PC-3 (cell line): ENCODE results near the gene BRINP2. TPM values are rescaled to one million over a fixed set of nuclear protein-coding genes. Genes with fewer than 3 reads are reported as not detected.

ENCODE experiments used
- ATAC-seq: fragments of 200-7000 bp; cut with Tn5 transposase; 2 replicates; pipeline ENCODE4 v1.9.1; 2020; ENCODE audit warnings: mild to moderate bottlenecking, moderate library complexity
- BruUV-seq: library from RNA; stranded (reverse); fragments of 400-500 nt; replicated peaks from 2 replicates; lab custom pipeline; 2021; lab: Mats Ljungman, UMichigan
- CTCF ChIA-PET: fragments of 300-600 bp; sonication (Branson Sonifier 250); formaldehyde crosslinking; loops from one replicate; lab custom pipeline; 2022; ENCODE audit warnings: antibody characterized with exemption; lab: Charles Lee
- POLR2A ChIA-PET: fragments of 300-600 bp; sonication (Branson Sonifier 250); formaldehyde crosslinking; loops from one replicate; lab custom pipeline; 2022; ENCODE audit warnings: antibody characterized with exemption; ENCODE audit not compliant: unreplicated experiment; lab: Charles Lee
- DNase-seq: peaks from one replicate; pipeline ENCODE4 v3.0.0-alpha.2; 2015
- H2AFZ ChIP-seq: fragments of 300-600 bp; sonication (generic); 2 replicates; pipeline ENCODE4 v1.6.0; 2016; ENCODE audit warnings: antibody characterized with exemption, low read length
- H3F3A ChIP-seq: fragments of 300-600 bp; sonication (generic); one replicate; pipeline ENCODE4 v1.6.0; 2017; ENCODE audit warnings: antibody characterized with exemption, low read length, control low read depth, mild to moderate bottlenecking; ENCODE audit not compliant: unreplicated experiment
- H3K27ac ChIP-seq: fragments of 300-600 bp; sonication (generic); 2 replicates; pipeline ENCODE4 v1.5.1; 2016; ENCODE audit warnings: mild to moderate bottlenecking, low read length
- H3K27me3 ChIP-seq: fragments of 300-600 bp; sonication (generic); 2 replicates; pipeline ENCODE4 v1.6.1; 2016; ENCODE audit warnings: low read length, mixed read lengths
- H3K36me3 ChIP-seq: fragments of 300-600 bp; sonication (generic); 2 replicates; pipeline ENCODE4 v1.6.1; 2016; ENCODE audit warnings: low read depth, mixed run types, low read length, mixed read lengths
- H3K4me1 ChIP-seq: fragments of 300-600 bp; sonication (generic); 2 replicates; pipeline ENCODE4 v1.5.1; 2016; ENCODE audit warnings: low read length; ENCODE audit not compliant: insufficient read depth
- H3K4me2 ChIP-seq: fragments of 300-600 bp; sonication (generic); 2 replicates; pipeline ENCODE4 v1.6.0; 2016; ENCODE audit warnings: low read length
- H3K4me3 ChIP-seq: fragments of 300-600 bp; sonication (generic); 2 replicates; pipeline ENCODE4 v1.5.1; 2016; ENCODE audit warnings: mild to moderate bottlenecking, low read length, mixed read lengths
- H3K79me2 ChIP-seq: fragments of 300-600 bp; sonication (generic); 2 replicates; pipeline ENCODE4 v1.6.1; 2017; ENCODE audit warnings: low read length, mixed read lengths
- H3K9ac ChIP-seq: fragments of 300-600 bp; sonication (generic); 2 replicates; pipeline ENCODE4 v1.6.0; 2016; ENCODE audit warnings: mild to moderate bottlenecking, low read length
- H3K9me2 ChIP-seq: fragments of 300-600 bp; sonication (generic); replicated peaks from 2 replicates; pipeline ENCODE4 v1.6.1; 2016; ENCODE audit warnings: mixed run types, low read length, mixed read lengths
- H3K9me3 ChIP-seq: fragments of 300-600 bp; sonication (generic); 2 replicates; pipeline ENCODE4 v1.6.1; 2016; ENCODE audit warnings: low read length, mixed read lengths
- H4K20me1 ChIP-seq: fragments of 300-600 bp; sonication (generic); 2 replicates; pipeline ENCODE4 v1.6.1; 2016; ENCODE audit warnings: low read length, mixed read lengths
- EZH2 ChIP-seq: fragments of 300-600 bp; sonication (generic); IDR thresholded peaks from one replicate; pipeline ENCODE4 v1.6.1; 2017; ENCODE audit warnings: antibody characterized with exemption, mild to moderate bottlenecking, low read length; ENCODE audit not compliant: unreplicated experiment
- EZH2phosphoT487 ChIP-seq: fragments of 300-600 bp; sonication (generic); IDR thresholded peaks from 2 replicates; pipeline ENCODE4 v1.6.1; 2018; ENCODE audit warnings: mild to moderate bottlenecking, antibody characterized with exemption, low read length, borderline replicate concordance
- intact Hi-C: fragments of 100-400 bp; cut with micrococcal nuclease; formaldehyde crosslinking; loops from 2 replicates; pipeline ENCODE4 v1.9.0; 2023
- total RNA-seq: library from RNA; depleted of rRNA; stranded (reverse); fragments of >200 nt; gene quantifications from 2 replicates; pipeline ENCODE4 v1.2.3, GENCODE V29; 2014
- TF ChIP-seq, protein P1 (sequence below): fragments of 300-600 bp; sonication (generic); conservative IDR thresholded peaks from 2 replicates; pipeline ENCODE4 v1.5.1; 2017; ENCODE audit warnings: antibody characterized with exemption, low read depth, mild to moderate bottlenecking, low read length

Gene BRINP2
- total RNA-seq, 1 experiment from 2014 or later: 2.6 TPM

DNA sequence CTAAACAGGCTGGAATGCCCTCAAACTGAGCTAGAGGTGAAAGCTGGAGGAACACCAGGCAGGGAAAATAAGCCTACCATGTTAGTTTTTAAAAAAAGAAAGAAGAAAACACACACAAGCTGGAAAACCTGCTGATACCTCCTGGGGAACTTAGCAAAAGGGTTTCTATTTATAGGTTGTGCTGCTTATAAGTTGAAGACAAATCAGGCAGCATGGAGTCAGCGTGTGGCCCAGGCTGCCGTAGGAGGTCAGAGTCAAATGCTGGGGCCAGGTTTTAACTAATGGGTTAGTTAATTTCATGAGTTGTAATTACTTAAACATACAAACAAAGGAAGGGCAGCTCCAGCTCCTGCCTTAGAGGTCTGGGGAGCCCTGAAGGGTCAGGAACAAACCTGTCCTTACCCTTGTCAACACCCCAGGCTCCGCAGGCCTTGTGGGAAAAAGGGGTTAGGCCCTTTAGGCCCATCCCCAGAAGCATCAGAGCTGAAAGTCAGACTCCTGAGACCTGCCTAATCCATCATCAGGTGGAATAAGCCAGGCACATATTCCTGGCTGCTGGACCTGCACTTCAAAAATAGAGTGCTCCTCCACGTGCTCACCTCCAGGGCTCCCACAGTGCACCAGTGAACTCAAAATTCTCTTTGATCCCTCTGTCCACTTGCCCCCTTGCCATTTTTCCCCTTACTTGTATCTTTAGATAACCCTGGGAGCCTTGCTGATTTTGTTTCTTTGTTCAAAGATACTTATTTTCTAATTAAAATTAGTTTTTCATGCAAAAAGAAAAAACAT lies 59.7 kb downstream of the BRINP2 start:
- DNase-seq (no peak), ATAC-seq (no peak)
- Histone ChIP-seq H3K4me2 (no peak overlapping the region), H3K27ac (no peak overlapping the region), H3K4me3 (no peak overlapping the region), H3K9me3 (no peaks in the 10 kb centered on the region), H3K27me3 (no peaks in the 10 kb centered on the region), H3K79me2 (no peaks in the 10 kb centered on the region), H3F3A (no peaks in the 10 kb centered on the region), H3K4me1 (peaks cover 10% of the 10 kb centered on the region), H3K9me2 (no peaks in the 10 kb centered on the region), H2AFZ (no peak overlapping the region), H3K36me3 (no peaks in the 10 kb centered on the region), H4K20me1 (no peaks in the 10 kb centered on the region), H3K9ac (no peak overlapping the region)
- intact Hi-C loops: loop anchor here (5.0 kb wide), 1 partner anchor 43 kb away; no protein-coding TSS in a partner anchor
- POLR2A ChIA-PET: no interaction called here
- BruUV-seq: no TSS peak
- CTCF ChIA-PET: no interaction called here
- no peak for TF ChIP-seq EZH2
- no peak for TF ChIP-seq EZH2phosphoT487
- TF ChIP-seq, protein P1, sequence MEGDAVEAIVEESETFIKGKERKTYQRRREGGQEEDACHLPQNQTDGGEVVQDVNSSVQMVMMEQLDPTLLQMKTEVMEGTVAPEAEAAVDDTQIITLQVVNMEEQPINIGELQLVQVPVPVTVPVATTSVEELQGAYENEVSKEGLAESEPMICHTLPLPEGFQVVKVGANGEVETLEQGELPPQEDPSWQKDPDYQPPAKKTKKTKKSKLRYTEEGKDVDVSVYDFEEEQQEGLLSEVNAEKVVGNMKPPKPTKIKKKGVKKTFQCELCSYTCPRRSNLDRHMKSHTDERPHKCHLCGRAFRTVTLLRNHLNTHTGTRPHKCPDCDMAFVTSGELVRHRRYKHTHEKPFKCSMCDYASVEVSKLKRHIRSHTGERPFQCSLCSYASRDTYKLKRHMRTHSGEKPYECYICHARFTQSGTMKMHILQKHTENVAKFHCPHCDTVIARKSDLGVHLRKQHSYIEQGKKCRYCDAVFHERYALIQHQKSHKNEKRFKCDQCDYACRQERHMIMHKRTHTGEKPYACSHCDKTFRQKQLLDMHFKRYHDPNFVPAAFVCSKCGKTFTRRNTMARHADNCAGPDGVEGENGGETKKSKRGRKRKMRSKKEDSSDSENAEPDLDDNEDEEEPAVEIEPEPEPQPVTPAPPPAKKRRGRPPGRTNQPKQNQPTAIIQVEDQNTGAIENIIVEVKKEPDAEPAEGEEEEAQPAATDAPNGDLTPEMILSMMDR: no peak

DNA sequence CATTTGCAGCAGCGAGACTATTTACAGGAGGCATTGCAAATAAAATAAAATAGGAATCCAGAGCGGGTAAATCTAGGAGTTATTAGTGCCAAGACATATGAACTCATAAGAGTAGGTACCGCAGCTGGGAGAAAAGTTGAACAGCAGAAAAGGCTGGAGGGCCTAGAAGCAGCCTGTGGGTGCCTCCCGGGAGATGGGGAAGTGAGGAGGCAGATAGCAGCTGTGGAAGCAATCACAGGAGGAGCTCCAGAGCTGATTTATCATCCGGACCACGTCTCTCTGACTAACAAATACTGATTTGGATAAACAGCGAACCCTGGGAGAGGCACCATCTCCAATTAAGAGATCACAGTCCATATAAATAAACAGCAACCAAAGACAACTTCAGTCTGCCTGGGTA lies 64.6 kb downstream of the BRINP2 start:
- POLR2A ChIA-PET: no interaction called here
- intact Hi-C loops: no loop called here
- TF ChIP-seq EZH2phosphoT487: no peak
- no peak for TF ChIP-seq EZH2
- TF ChIP-seq, protein P1: no peak
- Histone ChIP-seq H3F3A (no peaks in the 10 kb centered on the region), H3K27ac (no peak overlapping the region), H3K4me1 (peaks cover 8% of the 10 kb centered on the region; the same call in 1 of the 2 replicates), H3K27me3 (no peaks in the 10 kb centered on the region), H2AFZ (no peak overlapping the region), H3K9ac (no peak overlapping the region), H3K9me3 (no peaks in the 10 kb centered on the region), H3K4me2 (no peak overlapping the region), H3K79me2 (no peaks in the 10 kb centered on the region), H3K36me3 (no peaks in the 10 kb centered on the region), H3K9me2 (no peaks in the 10 kb centered on the region), H3K4me3 (no peak overlapping the region), H4K20me1 (no peaks in the 10 kb centered on the region)
- no peak for ATAC-seq
- CTCF ChIA-PET: no interaction called here
- BruUV-seq: no TSS peak
- no peak for DNase-seq

DNA sequence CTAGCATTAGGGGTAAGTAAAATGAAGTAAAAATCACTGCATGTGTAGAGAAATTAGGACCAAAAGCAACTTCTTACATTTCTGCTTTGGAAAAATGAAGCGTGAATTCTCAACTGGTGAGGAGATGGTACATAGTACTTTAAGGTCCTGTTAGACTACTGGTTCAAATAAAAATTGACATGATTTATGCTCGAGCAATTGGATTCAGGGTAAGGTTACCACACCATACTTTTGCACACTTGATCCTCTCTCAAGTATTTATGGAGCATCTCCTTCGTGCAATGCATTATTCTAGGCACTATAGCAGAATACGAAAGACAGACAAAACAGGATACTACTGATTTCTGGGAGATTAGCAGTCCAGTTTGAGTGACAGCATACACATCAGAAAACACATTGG lies 66.2 kb downstream of the BRINP2 start:
- Histone ChIP-seq H3K4me3 (no peak overlapping the region), H3K27me3 (no peaks in the 10 kb centered on the region), H3K9ac (no peak overlapping the region), H3K9me3 (no peaks in the 10 kb centered on the region), H3F3A (no peaks in the 10 kb centered on the region), H3K4me2 (no peak overlapping the region), H3K36me3 (no peaks in the 10 kb centered on the region), H3K9me2 (no peaks in the 10 kb centered on the region), H3K27ac (no peak overlapping the region), H2AFZ (no peak overlapping the region), H3K4me1 (peaks cover 8% of the 10 kb centered on the region; the same call in 1 of the 2 replicates), H4K20me1 (no peaks in the 10 kb centered on the region), H3K79me2 (no peaks in the 10 kb centered on the region)
- BruUV-seq: no TSS peak
- DNase-seq: no peak
- CTCF ChIA-PET: no interaction called here
- no peak for ATAC-seq
- TF ChIP-seq EZH2phosphoT487 (no peak), EZH2 (no peak)
- TF ChIP-seq, protein P1: no peak
- POLR2A ChIA-PET: no interaction called here
- intact Hi-C loops: no loop called here
